ENCODE measurements around the gene FLNB. TPM values are rescaled to one million over a fixed set of nuclear protein-coding genes. Genes with fewer than 3 reads are reported as not detected.

FLNB gene
- total RNA-seq, 1 experiment from 2014 or later = 83.4 TPM

DNA sequence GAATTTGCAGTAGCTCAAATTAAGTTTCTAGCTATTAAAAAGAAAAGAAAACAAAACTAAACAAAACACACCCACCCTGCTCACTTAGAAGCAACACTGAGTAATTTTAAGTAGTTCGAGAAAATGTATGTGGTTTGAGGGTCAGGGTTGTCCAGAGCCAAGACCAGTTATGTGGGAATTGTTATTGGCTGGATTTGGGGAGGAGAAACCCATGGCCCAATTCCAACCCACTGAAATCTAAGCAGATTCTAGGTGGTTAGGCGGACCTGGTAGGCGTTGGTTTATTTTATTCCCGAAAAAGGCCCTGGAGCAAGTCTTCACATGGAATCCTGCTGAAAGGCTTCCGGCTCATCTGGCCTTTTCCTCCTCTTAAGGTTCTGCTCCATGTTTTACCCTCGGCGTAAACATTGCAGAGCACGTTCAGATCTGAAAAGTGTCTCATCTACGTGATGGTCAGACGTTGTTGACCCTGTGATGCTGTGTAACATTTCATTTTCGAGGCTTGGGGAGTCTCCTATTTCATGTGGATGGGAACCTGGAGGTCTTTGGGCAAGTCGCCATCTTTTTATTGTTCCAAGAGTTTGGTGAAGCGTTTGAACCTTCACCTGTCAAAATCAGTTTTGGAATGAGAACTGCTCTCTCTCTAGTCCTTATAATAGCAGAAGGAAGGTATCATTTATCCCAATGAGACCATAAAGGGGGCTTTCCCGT lies 64.0 kb downstream of the FLNB start:
- no peak overlapping the region for H3K14ac ChIP-seq (ENCODE audit: insufficient read depth, low read length)
- DNase-seq = no peak
- H3K4me1 ChIP-seq (ENCODE audit: insufficient read depth, low read length) = no peaks in the 10 kb centered on the region; the same call in 1 of the 2 replicates
- no peaks in the 10 kb centered on the region for H3K27me3 ChIP-seq (ENCODE audit: insufficient read depth, low read length)
- H3K27ac ChIP-seq (ENCODE audit: insufficient read length, low read depth, low read length) = no peak overlapping the region
- TF ChIP-seq CTCF (conservative IDR thresholded peaks at IDR 0.05) = no peak
- H2AFZ ChIP-seq (ENCODE audit: low read length) = no peak overlapping the region
- H3K23me2 ChIP-seq (ENCODE audit: insufficient read length, low read depth, low read length, poor library complexity, severe bottlenecking) = no peaks in the 10 kb centered on the region
- H3K23ac ChIP-seq (ENCODE audit: insufficient read length, low read depth, low read length) = no peak overlapping the region
- no peak overlapping the region for H3K27ac Mint-ChIP-seq
- no peak overlapping the region for H4K91ac ChIP-seq (ENCODE audit: insufficient read length, low read depth, low read length)
- no peak overlapping the region for H2BK120ac ChIP-seq (ENCODE audit: low read depth, low read length, poor library complexity, severe bottlenecking)
- H4K5ac ChIP-seq (ENCODE audit: insufficient read length, low read depth, low read length) = no peak overlapping the region
- no CpG with 5 or more reads among the region's 14 CpGs for WGBS (ENCODE audit: extremely low coverage, insufficient read length, low lambda C conversion rate)
- no peak overlapping the region for H2BK15ac ChIP-seq (ENCODE audit: low read depth, low read length)
- no peaks in the 10 kb centered on the region for H4K20me1 ChIP-seq (ENCODE audit: control insufficient read depth, insufficient read depth, insufficient read length)
- peaks cover 5% of the 10 kb centered on the region; the same call in 1 of the 2 replicates for H3K79me2 ChIP-seq (ENCODE audit: insufficient read depth, low read length)
- H3K56ac ChIP-seq (ENCODE audit: insufficient read length, low read depth, low read length) = no peak overlapping the region
- H2BK12ac ChIP-seq (ENCODE audit: insufficient read length, low read depth, low read length) = no peak overlapping the region
- no peaks in the 10 kb centered on the region for H3K9me3 ChIP-seq (ENCODE audit: control insufficient read depth, low read depth, low read length)
- peaks cover 11 to 15% of the 10 kb centered on the region in 2 experiments for H3K4me1 Mint-ChIP-seq
- no peak overlapping the region for H3K4ac ChIP-seq (ENCODE audit: low read depth, low read length)
- H3T11ph ChIP-seq (ENCODE audit: low read length) = no peak overlapping the region
- no peak overlapping the region for H2AK5ac ChIP-seq (ENCODE audit: insufficient read length, low read length)
- H3K9ac ChIP-seq (ENCODE audit: extremely low read depth, insufficient read length, low read length) = no peak overlapping the region
- peaks cover 0 to 4% (median 0%) of the 10 kb centered on the region in 3 experiments; a peak in 2 of 7 replicates for H3K36me3 Mint-ChIP-seq (ENCODE audit: insufficient read depth in 1 of 3, low read depth in 3 of 3)
- H3K9me3 Mint-ChIP-seq = no peaks in the 10 kb centered on the region
- H3K4me3 Mint-ChIP-seq = no peak overlapping the region
- no peak overlapping the region for H2BK5ac ChIP-seq (ENCODE audit: insufficient read length, low read length)
- no peak overlapping the region for H2BK20ac ChIP-seq (ENCODE audit: low read depth, low read length, poor library complexity, severe bottlenecking)
- no peak overlapping the region for H3K18ac ChIP-seq (ENCODE audit: insufficient read length, low read depth, low read length)
- H3K4me2 ChIP-seq (ENCODE audit: insufficient read depth, insufficient read length, low read length) = no peak overlapping the region
- no peaks in the 10 kb centered on the region for H3K27me3 Mint-ChIP-seq (ENCODE audit: low read depth)
- peaks cover 8% of the 10 kb centered on the region for H3K79me1 ChIP-seq (ENCODE audit: insufficient read depth, low read depth, low read length, poor library complexity, severe bottlenecking)
- H4K8ac ChIP-seq (replicated peaks; ENCODE audit: insufficient read length, low read depth, low read length) = no peak overlapping the region

All from H9 (cell line).